ENCODE measurements around the gene WNT3A.
"Not testable (repeated sequence)": the region's sequence is repeated elsewhere in the genome, so short reads cannot be mapped to it uniquely, and the experiment has no call there.

Gene WNT3A

DNA sequence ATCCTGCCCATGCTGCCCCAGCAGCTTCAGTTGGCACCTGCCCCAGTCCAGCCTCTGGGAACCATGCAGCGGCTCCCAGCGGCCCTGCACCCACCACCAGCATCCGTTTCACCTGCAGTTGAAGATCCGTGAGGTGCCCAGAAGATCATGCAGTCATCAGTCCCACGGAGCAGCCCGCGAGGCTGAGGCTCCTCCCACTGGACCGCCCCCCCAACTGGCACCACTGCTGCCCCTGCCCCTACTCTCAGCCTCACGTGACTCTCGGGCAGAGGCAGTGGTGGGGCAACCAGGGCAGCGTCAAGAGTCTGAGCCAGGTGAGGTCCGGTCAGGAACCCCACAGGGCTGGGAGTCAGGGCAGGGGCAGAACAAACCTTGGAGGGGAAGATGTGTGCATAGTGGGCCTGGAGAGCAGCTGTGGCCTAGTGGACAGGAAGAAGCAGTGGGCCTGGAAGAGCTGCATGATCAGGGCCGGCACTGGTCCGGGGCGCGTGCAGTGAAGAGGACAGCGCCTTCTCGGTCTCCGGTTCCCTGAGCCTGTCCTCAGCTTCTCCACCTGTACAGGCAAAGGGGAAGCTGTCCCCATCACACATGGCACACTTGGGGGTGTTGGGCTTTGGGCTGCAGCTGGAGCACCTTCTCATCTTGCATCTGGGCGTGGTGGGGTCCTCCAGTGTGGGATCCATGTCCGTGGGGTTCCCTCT lies 31.1 kb upstream of the WNT3A start:
- FAIRE-seq; DNase-seq (ENCODE audit: insufficient read length, low spot score): not testable (repeated sequence)

GRCh38 chr1:227987181-227987580 lies 19.6 kb upstream of the WNT3A start:
- no peak for FAIRE-seq
- no peak for TF ChIP-seq CTCF (IDR thresholded peaks at IDR 0.05; ENCODE audit: insufficient read depth, missing control alignments)
- no peak for DNase-seq (ENCODE audit: insufficient read length, low spot score)

GRCh38 chr1:227994632-227995300 lies 12.0 kb upstream of the WNT3A start:
- no peak for DNase-seq (ENCODE audit: insufficient read length, low spot score)
- no peak for TF ChIP-seq CTCF (IDR thresholded peaks at IDR 0.05; ENCODE audit: insufficient read depth, missing control alignments)
- no peak for FAIRE-seq

GRCh38 chr1:227996187-227996950 lies 10.4 kb upstream of the WNT3A start:
- no peak for FAIRE-seq
- no peak for DNase-seq (ENCODE audit: insufficient read length, low spot score)
- TF ChIP-seq CTCF (IDR thresholded peaks at IDR 0.05; ENCODE audit: insufficient read depth, missing control alignments) = no peak

DNA sequence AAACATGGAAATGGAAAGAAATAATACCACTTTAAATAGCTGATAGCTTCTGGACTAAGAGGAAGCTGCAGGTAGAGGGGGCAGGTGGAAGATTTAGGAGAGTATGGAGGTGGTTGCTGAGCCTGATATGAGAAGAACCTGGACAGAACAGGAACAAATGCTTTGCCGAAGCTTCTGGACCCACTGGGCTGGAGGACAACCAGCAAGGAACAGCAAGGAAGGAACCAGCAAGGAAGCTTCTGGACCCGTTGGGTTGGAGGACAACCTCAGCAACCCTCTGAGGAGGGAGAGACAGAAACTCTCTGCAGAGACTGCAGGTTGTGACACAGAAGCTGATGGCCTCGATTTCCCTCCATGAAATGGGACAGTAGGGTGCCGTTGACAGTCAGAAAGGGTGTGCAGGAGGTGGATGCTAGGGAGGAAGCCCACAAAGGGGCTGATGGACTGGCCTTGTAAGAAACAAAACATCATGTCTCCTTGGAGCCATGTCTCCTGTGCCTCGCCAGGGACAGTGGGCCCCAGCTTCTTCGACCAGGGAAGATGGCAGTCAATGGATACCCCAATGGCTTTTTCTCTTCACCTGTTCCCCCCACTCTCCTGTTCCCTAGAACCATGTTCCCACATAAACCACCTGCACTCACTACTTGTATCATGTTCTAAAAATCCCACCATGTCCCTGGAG lies 8.3 kb upstream of the WNT3A start:
- no peak for TF ChIP-seq CTCF (IDR thresholded peaks at IDR 0.05; ENCODE audit: insufficient read depth, missing control alignments)
- FAIRE-seq (no peak), DNase-seq (ENCODE audit: insufficient read length, low spot score) (no peak)

GRCh38 chr1:227999056-227999930 lies 7.5 kb upstream of the WNT3A start:
- DNase-seq (ENCODE audit: insufficient read length, low spot score) (peak; percentile 37), FAIRE-seq (no peak)
- TF ChIP-seq CTCF (IDR thresholded peaks at IDR 0.05; ENCODE audit: insufficient read depth, missing control alignments) = peak; percentile 85
